AG08396 (cell line): Measurements from ENCODE around the gene TGFBR3.

Source experiments
- DNase-seq: peaks from one replicate; pipeline ENCODE4 v3.0.0; 2012; ENCODE audit warnings: low spot score, mixed read lengths

The TGFBR3 gene

DNA sequence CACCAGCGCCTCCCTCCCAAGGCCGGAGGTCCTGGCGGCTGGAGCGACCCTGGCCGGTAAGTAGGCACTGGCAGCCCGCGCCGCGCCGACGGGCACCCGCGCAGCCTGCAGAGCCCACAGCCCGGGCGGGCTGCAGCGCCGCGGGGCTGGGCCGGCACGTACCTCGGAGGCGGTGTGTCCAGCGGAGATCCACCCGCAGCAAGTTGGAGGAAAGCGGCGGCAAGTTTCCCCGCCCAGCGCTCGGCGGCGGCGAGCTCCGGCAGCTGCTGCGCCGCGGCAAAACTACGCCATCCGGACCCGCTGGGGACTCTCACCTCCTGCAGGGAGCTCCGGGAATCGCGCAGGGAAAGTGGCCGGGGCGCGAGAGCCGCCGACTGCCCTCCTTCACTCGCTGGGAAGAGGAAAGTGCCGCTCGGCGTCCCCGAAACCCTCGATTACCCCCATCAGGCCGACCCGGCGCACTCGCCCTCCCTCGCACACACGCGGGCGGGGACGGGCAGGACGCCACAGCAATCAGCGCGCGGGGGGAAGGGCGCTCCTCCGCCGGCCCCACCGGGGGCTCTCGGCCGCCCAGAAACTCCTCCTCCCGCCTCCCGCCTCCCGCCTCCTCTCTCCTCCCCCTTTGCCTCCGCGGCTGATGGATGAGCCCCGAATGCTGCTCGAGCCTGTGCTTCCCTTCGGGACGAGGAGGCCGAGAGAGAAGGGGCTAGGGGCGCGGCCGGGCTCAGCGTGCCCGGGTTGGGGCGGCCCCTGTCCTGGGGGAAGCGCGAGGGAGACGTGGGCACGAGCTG is at the start of gene TGFBR3:
TGFBR3 (minus strand) TSS at position 436 of the 791 bp plus-strand sequence. CDS start 24,620 bp downstream, outside the sequence.
- DNase-seq = peak; percentile 96

DNA sequence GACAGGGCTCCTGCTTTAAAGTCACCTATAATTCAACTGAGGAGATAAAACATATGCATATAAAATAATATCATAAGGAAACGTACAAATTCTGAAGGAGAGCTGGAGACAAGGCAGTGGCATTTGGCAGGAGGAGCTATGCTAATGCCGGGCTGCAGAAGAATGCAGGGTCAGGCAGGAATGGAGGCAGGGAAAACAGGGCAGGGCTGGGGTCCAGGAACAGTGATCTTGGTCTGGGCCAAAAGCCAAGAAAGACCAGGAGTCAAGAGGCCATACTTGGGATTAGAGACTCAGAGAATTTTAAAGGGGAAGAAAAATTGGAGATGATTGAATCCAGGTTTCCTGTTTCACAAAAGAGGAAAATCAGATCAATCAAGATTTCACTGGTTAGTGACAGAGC is 43.3 kb upstream of the TGFBR3 start:
- peak; percentile 14 for DNase-seq

DNA sequence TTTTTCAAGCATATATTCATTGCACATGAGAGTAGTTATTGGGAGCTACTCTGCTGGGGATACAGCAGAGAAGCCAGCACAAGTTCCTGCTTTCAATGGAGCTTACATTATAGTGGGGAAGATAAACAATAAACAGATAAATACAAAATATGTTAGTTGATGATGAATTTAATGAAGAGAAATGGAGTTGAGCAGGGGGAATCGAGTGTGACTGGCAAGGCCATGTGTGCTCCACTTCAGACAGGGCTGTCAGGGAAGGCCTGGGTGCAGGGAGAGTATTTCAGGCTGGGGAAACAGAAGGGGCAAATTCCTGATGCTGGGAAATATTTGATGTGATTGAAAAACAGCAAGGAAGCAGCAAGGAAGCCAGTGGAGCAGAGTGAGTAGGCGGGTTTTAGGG is 42.1 kb upstream of the TGFBR3 start:
- no peak for DNase-seq

DNA sequence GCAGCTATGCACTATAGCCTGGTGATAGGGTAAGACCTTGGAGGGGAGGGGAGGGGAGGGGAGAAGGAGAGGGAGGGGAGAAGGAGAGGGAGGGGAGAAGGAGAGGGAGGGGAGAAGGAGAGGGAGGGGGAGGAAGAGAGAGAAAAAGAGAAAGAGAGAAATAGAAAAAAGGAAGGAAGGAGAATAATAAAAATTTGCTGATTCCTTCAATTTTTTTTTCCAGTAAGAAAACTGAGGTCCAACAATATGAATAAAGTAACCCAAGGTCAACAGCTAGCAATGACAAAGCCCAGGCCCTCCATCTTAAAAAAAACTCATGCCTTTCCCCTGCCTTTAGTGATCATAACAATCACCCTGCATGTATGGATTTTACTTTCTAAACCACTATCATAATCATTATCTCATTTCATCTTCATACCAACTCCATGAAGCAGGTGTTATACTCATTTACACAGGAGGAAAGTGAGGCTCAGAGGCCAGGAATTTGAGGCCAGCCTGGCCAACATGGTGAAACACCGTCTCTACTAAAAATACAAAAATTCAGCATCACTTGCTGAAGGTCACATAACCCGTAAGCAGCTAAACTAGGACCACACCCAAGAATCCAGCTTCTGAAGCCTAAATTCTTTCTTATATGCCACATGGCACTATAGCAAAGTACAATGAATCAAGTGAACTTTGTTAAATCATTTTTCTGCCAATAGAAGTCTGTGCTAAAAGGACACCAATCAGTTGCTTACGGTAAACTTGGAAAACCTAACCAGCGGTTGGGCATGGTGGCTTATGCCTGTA is 39.9 kb upstream of the TGFBR3 start:
- no peak for DNase-seq

DNA sequence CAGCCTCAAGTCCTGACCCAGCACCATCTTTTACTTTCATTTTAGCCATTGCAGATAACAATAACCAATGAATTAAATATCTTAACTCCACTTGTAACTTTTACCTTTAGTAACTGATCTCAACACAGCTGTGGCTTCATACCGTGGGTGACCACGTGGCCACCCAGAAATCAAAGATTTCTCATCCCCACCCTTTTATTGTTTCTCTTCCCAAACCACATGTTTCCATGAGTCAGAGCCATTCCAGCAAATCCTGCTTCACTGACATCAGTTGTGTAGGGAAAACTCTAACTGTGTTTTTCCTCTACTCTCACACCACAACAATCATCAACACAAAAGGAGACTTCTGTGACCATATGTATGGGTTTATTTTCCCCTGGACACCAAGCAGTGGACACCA is 38.2 kb upstream of the TGFBR3 start:
- peak; percentile 62 for DNase-seq

DNA sequence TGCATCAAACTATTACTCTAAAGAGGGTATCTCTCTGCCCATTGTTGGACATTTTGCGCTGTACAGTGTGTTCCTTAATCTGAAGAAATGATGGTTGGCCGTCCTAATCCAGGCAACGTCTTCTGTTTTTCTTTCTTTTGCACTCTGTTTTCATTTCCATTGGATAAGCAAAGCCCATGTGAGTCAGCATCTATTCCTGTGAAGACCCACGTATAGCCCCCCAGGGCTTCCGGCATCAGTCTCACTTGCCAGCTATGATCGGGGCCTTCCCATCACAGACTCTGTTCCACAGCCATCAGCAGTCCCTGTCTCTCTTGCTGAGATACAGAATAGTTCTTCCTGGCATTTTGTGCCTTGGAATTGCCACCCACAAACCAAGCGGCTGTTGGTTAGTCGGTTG is 34.0 kb upstream of the TGFBR3 start:
- DNase-seq = no peak

DNA sequence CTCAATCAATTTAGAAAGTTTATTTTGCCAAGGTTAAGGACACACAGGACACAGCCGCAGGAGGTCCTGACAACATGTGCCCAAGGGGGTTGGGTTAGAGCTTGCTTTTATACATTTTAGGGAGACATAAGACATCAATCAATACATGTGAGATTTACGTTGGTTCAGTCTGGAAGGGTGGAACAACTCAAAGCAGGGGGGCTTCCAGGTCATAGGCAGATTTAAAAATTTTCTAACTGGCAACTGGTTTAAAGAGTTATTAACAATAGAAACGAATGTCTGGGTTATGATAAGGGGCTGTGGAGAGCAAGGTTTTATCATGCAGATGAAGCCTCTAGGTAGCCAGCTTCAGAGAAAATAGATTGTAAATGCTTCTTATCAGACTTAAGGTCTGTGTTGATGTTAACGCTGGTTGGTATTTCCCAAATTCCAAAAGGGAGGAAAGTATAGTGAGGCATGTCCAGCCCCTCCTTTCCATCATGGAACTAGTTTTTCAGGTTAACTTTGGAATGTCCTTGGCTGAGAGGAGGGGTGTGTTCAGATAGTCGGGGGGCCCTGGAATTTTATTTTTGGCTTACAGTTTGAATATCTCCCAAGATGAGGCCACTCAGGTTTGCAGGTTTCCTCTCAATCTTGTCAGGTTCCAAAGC is 31.0 kb upstream of the TGFBR3 start:
- no peak for DNase-seq

DNA sequence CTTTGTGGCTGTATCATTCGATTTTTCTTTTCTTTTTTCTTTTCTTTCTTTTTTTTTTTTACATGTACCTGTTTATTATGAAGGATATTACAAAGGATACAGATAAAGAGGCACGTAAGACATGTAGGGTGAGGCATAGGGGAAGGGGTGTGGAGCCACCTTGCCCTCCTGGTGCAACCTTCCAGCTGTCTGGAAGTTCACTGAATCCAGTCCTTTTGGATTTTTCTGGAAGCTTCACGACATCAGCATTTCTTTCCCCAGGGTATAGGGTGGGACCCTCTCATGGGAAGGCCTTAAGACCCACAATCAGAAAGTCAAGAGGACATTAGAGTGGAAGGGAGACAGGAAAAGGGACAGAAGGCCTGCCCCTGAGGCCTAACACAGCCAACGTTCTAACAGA is 30.1 kb upstream of the TGFBR3 start:
- no peak for DNase-seq

DNA sequence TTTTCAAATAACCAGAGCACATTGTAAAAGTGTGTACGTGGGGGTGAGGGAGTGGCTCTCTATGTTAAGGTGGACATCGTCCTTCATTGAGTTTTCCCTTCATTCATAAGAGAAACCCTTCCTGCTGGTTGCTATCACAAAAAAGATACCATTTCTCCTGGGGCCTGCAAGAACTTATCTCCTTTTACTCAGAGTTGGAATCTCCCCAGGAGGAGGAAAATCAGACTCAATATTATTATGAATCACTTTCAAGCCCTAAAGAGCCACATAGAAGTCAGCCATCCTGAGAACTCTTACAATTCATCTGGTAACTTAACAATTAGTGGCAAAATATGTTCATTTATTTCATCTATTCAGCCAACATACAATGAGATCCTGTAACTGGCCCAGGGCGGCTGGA is 27.1 kb upstream of the TGFBR3 start:
- no peak for DNase-seq

DNA sequence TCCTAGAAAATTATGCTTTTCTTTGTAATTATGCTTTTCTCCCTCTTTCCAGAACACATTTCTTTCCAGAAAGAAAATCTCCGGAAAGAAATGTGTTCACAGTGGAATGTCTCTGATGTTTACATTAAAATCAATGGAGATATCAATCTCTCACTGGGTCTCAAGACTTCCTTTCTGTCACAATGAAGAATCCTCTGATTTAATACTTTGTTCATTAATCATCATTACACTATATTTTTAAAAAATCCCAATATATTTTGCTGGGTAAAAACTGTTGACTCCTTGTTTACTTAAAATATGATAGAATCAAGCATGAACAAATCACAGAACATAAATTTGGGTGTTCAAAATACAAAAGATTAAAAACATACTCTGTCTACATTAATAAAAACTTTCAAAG is 26.3 kb upstream of the TGFBR3 start:
- no peak for DNase-seq

DNA sequence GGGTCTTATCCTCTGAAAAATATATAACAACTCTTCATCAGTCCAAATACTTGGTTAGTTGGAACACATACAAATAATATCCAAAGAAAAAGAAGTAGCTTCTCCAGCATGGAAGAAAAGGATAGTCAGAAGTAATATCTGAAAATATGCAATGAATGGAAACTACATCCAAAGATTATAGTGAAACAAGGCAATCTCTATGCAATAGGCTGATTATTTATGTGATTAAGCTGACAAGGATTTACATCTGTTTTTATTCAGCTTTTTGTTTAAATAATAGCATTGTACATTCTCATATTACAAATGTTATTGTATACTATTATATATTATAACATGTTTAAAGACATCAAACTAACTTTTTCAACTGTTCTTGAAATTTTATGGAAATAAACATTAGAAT is 15.3 kb upstream of the TGFBR3 start:
- DNase-seq = no peak

DNA sequence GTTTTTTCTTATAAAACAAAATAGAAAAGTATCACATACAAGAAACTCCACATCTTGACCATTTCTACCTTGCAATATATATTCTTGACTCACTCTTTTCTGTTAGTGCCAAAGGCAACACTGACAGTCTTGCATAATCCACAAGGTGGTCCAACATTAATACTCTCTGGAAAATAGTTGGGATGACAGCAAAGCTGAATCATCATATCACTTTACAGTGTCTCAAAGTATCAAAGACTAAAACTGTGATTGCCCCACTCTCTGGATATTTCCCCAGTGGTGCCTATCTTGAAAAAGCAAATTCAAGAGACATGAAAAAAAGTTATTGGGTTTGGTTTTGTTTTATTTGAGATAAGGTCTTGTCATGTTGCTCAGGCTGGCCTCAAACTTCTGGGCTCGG is 14.6 kb upstream of the TGFBR3 start:
- DNase-seq = peak; percentile 74

DNA sequence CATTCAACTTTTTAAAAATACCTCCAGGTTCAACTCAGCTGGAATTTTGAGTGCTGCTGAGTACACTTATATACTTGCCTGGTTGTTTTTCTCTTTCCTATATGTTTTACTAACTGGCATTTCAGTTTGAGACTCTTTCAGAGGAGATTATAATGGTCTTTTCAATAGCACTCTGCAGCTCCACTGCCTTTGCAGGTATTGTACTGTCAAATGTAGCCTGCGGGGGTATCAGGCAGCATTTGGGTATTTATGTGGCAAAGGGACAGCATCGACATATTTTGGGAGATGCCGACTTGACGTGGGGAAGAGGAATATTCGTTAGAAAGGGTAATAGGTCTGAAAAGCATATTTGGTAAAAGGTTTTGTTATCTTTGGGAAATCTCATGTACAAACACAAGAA is 11.1 kb upstream of the TGFBR3 start:
- DNase-seq = no peak

DNA sequence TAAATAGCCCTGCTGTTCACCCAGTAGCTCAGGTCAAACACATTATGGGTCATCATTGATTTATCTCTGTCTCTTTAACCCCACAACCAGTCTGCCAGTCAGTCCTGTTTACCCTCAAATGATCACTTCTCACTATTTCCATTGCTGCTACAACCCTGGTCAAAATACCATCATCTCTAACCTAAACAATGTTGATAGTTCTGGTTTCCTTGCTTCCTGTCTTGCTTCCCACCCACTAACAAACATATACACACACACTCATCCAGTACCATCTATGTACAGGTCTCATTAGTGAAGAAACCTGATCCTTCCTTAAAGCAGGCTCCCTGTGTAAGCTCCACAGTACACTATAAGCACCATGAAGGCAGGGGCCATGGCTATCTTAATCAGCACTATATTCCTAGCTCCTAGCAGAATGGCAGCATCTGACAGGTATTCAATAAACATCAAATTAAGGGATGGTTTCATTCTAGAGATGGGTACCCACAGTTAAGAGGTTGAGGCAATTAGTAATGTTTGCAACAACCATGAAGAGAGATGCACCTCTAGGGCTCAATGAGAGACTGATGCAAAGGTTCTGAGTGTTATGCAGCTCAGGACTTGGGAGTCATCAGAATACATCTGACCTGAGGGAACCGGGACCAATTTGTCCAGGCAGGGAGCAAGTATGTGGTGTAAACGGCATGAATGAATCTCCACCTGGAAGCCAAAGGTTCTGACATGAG is 10.0 kb upstream of the TGFBR3 start:
- no peak for DNase-seq

DNA sequence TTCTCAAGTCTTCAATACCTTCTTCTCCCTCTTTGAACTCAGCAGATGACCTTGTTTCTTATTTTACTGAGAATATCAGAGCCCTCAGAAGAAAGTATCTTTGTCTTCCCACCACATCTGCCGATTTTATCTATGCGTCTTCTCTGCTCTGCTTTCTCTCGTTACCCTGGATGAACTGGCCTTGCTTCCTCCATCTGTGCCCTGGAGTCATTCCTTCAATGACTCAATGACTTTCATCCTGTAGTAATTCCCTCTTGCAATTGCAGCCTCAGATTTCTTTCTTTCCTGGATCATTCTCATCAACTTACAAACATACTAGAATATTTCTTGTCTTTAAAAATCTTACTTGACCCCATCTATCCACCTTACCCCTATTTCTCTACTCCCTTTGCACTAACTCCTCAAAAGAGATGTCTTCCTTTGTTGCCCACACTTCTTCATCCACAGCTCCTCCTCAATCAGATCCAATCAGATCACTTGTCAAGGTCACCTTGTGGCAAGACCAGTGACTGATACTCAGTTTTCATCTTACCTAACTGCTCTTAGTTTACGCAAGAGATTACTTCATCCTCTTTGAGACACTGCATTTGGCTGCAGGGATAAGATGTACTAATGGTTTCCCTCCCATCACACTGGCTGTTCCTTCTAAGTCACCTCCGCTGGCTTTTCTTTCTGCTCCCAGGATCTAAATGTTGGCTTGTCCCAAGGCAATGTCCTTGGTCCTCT is 8.2 kb upstream of the TGFBR3 start:
- no peak for DNase-seq

DNA sequence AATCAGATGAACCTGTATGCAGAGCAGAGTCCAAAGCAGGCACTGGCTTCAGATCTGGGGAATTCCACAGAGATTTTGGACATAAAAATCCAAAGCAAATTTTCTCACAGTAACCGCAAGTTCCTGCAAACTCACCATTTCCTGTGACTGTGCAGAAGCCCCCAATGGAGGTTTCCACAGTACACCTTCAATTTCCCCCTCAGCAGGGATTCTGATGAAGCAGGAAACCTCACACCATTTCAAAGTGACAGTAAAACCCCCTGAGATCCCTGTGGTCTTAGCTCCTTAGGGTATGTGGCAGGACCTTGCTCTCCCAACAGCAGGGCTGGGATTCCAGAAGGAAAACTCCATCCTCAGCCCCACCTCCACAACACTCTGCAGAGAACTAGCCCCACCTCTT is 6.0 kb upstream of the TGFBR3 start:
- DNase-seq = no peak

DNA sequence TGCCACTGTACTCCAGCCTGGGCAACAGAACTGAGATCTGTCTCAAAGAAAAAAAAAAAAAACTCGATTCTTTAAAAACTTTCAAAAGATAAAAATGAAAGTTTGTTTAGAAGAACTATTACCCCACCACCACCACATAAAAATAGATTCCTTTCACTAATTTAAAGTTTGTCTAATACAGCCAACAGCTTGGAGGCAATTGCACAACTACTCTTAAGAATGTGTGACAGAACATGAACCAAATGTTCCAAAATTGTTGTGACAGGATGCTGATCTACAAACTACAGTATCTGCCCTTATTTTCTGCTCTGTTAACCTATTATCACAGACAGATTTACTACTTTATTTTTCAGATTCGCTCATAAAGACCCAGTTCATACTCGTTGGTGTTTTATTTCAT is 5.5 kb upstream of the TGFBR3 start:
- peak; percentile 34 for DNase-seq

DNA sequence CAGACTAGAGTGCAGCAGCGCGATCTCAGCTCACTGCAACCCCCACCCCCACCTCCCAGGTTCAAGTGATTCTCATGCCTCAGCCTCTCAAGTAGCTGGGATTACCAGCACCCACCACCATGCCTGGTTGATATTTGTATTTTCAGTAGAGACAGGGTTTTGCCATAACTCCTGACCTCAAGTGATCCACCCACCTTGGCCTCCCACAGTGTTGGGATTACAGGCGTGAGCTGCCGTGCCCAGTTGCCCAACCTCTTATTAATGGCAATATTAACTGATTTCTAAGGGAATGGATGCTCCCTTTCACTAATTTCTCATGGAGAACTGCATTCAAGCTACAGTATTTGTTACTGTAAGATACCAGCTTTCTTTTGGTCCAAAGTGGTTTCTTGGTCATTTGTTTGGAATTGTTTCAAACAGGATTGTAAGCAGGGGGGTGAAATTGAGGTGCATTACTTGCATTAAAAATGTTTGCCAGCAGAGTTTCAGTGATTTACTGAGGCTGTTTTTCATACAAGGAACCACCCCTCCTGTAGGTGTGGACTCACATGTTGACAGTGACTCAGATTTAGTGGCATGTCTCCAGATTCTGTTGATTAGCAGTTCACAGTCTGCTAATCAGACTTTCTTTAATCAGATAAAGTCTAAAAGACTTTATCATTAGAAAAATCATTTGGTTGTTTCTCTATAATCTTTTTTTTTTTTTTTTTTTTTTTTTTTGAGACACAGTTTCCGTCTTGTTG is 3.9 kb upstream of the TGFBR3 start:
- DNase-seq = no peak

DNA sequence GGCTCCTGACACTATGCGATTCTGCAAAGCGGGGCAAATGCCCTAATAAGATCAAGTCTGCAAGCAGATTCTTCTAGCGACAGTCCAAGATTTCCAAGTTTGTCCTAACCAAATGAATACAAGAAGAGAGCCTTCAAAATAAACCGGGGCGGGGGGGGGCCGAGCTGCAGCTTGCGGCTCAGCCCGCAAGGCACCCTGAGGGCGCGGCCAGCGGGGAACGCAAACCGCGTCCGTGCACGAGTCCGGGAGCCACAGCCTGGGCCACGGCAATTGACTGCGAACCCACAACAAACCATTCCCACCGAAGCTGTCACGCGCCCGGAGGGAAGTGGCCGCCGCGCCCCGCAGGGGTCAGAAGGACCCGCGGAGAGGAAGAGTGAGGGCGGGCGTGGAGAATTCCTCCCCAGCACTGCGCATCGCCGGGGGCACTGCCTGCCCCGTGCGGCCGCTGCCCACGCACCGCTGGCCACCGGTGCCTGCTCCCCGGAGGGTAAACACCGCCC is 687 bp downstream of the TGFBR3 start:
- DNase-seq = peak; percentile 56

DNA sequence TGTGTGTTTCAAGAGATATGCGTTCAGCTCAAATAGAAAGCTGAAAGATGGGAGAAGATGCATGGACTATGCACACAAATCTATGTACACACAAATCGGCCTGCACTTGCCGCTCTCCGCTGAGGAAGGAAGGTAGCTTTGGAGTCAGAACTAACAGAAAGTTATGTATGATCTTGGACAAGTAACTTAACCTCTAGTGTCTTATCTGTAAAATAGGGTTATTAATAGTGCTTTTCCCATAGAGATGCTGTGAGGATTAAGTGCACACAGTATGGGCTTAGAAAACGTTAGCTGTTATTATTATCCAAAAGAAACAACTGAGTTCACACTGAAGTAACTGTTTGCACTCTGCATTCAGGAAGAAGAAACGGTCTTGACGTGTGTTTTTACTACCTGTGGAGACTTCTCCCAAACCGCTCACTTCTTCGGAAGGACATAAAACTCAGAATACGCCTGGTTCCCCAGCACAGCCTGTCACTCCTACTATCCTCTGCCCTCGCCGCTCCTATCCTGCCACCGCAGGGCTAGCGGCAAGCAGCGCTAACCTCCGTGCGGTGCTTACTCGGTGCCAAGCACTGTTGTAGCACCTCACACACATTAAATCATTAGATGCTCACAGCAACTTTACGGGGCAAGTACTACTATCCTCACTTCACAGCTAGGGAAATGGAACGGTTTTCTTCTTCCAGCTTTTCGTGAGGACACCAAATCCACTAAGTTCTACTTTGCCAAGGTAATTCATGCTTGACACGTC is 1.3 kb downstream of the TGFBR3 start:
- no peak for DNase-seq
